HG03558 (cell line): ENCODE results near the gene VPS18.

Experiments used
- ATAC-seq: cut with Tn5 transposase; IDR thresholded peaks from one replicate; pipeline ENCODE4 v1.9.1; 2021; ENCODE audit warnings: moderate number of reproducible peaks; ENCODE audit not compliant: unreplicated experiment; ENCODE audit errors: extremely low read depth

The VPS18 gene

DNA sequence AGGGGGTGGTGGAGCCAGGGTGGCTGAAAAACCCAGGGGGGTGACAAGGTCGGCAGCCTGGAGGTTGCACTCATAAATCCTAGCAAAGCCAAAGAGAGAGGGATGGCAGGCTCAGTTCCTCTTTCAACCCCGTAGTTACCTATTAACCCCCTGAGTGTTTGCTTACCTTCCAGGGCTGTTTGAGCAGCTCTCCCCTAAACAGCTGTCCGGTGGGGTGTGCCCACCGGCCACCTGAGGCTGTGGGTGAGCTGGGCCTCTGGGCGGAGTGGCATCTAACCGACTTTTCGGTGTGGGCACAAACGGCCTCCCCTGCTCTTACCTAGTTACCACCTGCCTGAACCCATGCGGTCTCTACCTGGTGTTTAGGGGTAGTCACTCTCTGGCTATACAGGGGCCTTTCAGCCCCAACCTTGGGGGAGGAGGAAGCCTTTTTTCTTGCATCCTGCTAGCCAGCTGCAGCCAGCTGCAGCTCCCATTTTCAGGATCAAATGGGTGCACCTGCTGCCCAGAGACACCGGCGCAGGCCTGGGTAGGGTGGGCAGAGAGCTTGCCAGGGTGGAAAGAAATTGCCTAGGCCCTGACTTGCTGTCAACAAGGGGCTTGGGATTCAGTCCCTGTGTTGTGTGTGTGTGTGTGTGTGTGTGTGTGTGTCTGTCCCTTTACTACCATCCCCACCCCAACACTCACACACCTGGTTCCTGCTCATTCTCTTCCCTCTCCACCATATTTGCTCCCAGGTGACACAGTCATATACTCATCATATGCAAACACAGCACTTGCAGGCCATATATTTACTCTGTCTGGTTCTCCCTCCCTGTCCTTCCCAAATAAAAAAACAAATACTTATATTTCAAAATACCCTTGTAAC is 38.6 kb downstream of the VPS18 start:
- no peak for ATAC-seq

DNA sequence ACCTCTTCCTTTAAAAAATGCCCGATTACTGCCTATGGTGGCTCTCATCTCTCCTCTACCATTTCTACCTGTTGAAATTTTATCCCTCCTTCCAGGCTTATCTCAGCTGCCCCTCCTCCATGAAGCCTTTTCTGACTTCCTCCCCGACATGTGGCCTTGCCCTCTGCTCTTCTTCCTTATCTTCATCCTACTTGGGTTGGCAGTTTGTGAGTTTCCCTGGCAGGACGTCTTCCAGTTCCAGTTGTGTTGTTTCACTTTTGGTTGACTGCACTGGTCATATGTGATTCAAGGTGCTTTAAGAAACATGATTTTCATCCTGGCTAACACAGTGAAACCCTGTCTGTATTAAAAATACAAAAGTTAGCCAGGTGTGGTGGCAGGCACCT is 39.3 kb downstream of the VPS18 start:
- ATAC-seq: no peak

DNA sequence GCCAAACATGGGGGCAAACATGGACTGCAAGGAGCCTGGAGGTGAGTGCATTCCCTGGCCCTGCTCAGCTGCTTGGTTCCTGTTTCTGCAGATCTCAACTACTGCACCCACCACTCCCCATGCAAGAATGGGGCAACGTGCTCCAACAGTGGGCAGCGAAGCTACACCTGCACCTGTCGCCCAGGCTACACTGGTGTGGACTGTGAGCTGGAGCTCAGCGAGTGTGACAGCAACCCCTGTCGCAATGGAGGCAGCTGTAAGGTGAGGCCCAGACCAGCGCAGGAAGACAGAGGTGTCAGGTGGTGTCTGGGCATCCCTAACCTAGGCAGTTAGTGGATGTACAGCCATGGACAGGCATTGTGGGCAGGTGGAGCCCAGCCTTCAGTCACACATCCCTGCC is 40.2 kb downstream of the VPS18 start:
- ATAC-seq: no peak

DNA sequence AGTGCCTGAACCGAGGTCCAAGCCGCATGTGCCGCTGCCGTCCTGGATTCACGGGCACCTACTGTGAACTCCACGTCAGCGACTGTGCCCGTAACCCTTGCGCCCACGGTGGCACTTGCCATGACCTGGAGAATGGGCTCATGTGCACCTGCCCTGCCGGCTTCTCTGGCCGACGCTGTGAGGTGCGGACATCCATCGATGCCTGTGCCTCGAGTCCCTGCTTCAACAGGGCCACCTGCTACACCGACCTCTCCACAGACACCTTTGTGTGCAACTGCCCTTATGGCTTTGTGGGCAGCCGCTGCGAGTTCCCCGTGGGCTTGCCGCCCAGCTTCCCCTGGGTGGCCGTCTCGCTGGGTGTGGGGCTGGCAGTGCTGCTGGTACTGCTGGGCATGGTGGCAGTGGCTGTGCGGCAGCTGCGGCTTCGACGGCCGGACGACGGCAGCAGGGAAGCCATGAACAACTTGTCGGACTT is 42.0 kb downstream of the VPS18 start:
- no peak for ATAC-seq

DNA sequence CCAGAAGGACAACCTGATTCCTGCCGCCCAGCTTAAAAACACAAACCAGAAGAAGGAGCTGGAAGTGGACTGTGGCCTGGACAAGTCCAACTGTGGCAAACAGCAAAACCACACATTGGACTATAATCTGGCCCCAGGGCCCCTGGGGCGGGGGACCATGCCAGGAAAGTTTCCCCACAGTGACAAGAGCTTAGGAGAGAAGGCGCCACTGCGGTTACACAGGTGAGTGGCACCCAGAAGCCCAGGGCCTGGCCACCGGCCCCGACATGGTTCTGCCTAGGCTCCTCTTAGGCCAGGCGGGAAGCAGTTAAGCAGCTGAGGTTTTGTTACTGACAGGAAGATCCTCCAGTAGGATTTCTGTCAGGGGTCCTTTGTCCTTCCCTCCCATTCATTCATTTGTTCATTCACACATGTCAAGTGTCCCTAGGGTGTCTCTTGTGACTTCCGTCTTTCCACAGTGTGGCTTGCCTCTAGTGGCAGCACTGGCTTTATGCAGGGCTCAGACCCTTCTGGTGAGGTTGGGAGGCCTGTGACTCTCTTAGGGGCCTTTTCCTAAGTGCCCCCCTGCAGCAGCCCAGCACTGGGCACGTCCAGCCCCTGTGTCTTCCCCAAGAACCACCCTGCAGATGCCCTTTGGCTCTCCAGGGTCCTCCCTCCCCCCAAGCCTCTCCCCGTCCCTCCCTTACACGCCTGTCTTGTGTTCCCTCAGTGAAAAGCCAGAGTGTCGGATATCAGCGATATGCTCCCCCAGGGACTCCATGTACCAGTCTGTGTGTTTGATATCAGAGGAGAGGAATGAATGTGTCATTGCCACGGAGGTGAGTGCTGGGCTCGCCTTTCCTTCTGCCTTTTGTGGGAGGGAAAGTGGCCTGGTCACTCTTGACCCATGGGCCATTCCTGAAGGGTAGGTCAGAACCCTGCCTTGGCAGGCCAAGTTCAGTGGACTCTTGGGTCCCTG is 42.7 kb downstream of the VPS18 start:
- no peak for ATAC-seq

DNA sequence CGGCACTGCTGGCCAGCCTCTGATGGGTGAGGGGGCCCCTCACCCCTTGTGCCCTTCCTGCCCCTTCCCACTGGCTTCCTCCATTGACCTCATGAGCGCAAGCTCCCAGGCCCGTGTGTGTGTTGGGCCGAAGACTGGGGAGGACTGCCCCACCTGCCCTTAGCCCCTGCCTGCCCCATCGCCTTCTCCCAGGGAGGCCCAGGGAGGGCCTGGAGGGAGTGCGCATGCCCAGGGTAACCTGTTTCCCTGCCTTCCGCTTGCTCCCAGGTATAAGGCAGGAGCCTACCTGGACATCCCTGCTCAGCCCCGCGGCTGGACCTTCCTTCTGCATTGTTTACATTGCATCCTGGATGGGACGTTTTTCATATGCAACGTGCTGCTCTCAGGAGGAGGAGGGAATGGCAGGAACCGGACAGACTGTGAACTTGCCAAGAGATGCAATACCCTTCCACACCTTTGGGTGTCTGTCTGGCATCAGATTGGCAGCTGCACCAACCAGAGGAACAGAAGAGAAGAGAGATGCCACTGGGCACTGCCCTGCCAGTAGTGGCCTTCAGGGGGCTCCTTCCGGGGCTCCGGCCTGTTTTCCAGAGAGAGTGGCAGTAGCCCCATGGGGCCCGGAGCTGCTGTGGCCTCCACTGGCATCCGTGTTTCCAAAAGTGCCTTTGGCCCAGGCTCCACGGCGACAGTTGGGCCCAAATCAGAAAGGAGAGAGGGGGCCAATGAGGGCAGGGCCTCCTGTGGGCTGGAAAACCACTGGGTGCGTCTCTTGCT is 43.7 kb downstream of the VPS18 start:
- no peak for ATAC-seq

DNA sequence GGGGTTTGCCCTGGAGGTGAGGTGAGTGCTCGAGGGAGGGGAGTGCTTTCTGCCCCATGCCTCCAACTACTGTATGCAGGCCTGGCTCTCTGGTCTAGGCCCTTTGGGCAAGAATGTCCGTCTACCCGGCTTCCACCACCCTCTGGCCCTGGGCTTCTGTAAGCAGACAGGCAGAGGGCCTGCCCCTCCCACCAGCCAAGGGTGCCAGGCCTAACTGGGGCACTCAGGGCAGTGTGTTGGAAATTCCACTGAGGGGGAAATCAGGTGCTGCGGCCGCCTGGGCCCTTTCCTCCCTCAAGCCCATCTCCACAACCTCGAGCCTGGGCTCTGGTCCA is 44.3 kb downstream of the VPS18 start:
- no peak for ATAC-seq

DNA sequence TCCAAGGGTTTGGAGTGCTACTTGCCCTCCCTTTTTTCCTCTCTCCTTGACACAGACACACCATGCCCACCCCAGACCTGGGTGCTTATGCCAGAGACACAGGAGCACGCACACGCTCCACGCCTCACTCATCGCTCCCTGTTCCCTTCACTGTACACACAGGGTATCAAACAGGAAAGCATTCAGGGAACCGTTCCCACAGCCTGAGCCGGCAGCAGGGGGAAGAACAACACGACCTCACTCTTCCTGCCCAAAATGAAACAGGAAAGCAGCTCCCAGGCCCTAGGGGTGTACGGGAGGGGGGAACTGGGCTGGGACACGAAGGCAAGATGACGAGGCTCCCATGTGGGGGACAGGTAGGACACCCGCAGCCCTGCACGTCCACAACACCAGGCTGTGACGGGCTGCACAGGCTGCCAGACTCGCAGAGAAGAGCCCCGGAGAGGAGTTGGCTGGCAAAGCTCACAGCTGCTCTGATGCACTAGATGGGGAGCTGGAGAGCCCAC is 46.1 kb downstream of the VPS18 start:
- no peak for ATAC-seq

DNA sequence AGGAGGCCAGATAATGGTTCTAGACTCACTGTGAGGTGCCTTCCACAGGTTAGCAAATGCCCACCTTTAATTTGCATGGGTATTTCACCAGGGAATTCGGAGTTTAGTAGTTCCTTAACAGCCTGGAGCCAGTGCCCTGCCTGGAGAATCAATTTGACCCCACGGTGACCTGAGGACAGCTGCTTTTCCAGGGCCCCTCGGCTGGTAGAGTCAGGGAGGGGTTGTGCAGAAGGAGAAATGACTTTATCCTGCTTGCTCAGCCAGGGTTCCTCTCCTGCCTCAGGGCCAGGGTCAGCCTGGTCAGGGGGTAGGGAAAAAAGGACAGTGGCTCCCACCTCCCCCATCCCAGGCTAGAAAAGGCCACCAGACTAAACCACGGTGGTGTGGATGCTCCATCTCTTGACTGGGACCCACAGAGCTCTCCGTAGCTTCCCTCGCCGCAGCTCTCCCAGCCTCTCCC is 46.8 kb downstream of the VPS18 start:
- ATAC-seq: no peak

DNA sequence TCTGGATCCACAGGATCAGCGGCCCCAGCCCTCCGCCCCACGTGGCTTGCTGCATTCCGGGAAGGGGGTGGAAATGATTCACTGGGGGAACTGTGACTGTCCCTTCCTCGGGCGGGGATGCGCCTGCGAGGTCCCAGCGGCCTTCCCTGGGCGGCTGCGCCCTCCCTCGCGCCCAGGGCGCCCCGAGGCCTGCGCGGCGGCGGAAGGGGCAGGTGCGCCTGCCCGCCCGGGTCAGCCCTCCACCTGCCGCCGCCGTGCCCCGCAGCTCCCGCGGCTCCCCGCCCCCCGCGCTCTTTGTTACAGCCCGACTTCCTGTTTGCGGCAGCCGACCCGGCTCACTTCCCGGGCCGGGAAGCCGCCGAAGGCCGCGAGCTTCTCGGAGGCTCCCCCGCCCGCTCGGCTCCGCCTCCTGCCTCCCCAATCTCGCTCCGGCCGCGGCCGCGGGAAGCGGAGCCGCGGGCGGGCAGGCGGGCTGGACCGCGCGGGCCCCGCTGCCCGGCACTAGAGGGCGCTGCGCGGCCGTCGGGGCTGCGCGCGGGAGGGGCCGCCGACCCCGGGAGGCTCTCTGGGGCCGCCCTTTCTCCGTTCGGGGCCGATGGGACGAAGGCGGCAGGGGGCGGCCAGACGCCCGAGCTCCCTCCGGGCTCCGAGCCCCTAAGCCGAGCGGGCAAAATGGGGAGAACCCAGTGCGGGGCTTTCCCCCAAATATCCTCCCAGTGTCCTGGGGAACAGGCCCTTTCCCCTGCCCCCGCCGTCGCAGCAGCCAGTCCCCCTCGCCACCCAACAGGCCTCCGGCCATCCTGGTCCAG is 47.5 kb downstream of the VPS18 start:
- ATAC-seq: no peak

DNA sequence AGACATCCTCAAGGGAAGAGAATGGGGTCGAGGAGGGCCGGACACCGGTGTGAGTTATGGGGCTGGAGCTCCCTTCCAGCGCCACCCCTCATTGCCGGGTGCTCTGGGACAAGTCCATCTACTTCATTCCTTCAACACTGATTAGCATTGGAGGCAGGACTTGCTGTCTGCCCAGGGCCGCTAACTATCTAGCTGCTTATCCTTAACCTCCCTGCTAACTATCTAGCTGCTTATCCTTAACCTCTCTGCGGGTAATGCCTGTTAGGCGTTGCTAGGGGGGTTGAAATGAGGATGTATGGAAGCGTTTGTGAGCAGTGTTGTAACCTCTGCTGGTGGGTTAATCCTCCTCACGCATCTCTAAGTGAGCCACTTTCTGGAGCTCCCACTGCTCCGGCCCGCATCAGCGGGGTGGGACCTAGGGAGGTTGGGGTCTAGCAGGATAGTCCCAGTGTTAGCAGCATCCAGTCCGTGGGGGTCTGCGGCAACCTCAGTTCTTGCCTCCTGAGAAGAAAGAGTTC is 48.1 kb downstream of the VPS18 start:
- no peak for ATAC-seq

DNA sequence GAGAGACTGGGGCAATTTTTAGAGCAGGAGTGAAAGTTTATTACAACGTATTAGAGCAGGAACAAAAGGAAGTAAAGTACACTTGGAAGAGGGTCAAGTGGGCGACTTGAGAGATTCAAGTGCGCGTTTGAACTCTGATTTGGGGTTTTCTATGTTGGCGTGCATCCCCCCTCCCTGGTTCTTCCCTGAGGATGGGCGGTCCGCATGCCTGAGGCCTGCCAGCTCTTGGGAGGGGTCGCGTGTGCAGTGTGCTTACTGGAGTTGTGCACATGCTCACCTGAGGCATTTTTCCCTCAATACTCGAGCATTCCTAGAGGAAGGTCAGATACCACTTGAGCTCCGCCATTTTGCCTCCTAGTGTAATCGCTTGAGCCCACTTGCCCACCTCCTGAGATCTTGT is 48.6 kb downstream of the VPS18 start:
- ATAC-seq: no peak

DNA sequence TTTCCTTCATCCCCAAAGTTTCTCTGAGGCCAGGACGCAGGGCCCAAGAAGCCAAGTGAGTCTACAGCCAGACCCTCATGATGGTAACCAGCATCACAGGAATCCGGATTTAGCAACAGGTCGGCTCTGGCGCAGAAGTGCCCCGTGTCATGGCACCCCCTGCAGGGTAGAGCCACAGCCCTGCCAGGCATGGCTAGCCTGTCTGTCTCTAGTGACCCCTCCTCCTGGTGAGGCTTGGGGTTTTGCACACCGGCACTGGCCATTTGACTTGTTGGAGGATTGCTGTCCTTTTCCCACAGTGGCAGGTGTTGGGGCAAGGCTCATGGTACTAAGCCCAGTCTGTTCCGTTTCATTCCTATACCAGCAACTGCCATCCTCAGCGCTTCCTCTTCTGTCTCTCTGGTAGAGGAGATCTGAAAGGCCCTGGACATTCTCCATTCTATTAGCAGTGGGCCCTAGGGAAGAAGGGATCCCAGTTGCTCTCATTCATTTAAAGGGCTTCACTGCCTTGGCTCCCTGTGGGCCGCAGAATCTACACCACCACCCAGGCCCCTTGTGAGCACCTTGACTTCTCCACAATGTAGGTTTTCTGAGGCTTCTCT is 49.6 kb downstream of the VPS18 start:
- no peak for ATAC-seq

DNA sequence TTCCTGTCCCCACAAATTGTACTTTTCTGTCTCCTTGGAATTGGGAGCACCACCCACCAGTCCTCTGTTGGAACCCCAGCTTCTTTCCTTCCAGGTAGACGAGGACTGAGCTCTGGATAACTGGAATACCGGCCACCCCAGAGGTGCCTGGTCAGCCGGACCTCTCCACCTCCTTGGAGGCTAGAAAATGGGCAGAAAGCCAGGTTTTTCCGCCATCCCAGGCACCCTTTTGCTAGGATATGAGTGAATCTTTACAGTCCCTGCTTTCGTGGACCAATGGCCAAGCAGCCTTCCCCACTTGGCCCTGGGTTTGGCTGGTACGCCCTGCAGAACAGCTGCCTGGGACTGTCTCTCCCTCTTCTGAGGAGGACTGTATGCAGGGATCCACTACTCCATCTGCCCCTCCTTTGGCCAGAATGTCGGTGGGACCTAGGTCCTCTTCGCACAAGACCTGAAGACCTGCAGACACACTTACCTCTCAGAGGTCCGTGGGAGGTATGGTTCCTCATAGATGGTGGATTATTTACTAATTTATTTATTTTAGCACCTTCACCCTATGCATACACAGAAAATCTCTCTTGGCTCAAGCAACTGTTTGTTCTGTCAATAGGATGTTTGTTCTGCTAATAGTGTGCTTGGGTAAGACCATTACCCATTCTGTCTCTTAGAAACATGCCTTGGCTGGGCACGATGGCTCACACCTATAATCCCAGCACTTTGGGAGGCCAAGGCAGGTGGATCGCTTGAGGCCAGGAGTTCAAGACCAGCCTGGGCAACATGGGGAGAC is 50.5 kb downstream of the VPS18 start:
- ATAC-seq: no peak

DNA sequence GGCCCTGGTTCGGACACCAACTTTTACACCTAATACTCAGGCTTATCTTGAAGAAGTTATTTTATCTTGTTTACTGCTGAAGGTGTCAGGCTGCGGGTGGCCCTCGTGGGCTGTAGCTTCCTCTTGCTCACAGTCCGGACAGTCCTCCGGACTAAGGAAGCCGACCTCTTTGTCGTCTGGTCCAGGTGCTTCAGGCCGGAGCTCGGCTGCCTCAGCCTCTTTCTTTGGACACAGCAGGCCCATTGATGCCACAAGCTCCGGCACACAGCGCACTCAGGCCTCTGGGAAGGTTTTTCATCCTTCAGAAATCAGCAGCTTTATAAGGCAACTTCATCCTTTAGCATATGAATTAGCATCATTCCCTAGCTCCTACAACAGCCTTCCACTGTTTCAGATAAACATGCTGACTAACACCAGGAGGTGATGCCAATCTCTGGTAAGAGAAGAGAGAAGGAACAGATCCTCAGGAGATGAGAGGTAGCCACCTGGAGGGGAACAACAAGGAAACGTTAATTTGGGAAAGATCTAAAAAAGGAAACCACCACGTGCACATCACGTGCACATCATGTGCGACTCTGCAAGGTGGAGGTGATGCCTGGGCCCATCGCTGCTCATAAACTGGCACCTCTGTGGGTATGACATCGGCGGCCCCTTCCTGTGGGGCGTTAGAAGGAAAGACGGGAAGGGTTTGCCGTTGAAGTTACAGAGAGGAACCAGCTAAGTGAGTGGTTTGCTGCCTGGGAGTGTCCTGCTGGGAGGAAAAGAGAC is 54.6 kb downstream of the VPS18 start:
- no peak for ATAC-seq

DNA sequence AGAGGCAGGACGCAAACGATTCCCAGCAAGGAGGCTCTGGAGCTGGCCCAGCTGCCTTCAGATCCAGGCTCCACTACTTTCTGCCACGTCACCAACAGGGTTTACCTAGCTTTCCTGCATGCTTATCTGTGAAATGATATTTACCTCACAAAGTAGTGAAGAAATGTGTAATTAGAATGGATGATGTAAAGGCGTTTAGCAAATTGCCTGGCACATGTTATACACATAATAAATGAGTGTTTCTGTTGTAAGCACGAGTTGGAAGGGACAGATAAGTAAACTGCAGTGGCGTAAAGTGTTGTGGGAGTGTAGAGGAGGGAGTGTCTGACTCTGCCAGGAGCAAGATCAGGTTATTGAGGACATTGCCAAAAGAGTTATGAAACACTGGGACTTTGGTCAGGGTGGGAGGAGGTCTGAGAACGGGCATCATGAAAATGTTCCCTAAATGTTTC is 55.5 kb downstream of the VPS18 start:
- no peak for ATAC-seq

DNA sequence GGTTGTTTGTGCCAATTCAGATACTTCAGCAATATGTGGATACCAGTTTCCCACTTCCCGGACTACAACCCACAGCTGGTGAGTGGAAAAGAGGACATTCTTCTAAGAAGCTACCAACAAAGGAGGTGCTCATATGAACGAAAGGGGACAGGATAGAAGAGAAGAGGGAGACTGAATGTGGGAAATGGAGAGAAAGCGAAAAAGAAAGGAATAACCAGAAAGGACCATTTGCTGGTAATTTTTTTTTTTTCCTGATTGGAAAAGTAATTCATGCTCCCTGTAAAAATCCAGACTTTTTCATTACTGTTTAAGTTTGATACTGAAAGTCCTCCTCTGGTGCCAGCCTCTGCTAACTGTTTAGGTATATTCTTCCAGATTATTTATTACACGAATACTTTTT is 57.5 kb downstream of the VPS18 start:
- ATAC-seq: no peak
